Heart right ventricle (tissue), 16 donors: ENCODE results near the gene CPVL. TPM values are rescaled to one million over a fixed set of nuclear protein-coding genes. Genes with fewer than 3 reads are reported as not detected.
A peak's percentile ranks its signal among the peaks of the same experiment; 100 is the strongest.

ENCODE experiments used
- ATAC-seq, 8 donors: fragments of 200-7000 bp; cut with Tn5 transposase; one replicate each; pipeline ENCODE4 v1.9.1; 2020; ENCODE audit warnings: mild to moderate bottlenecking in 8 of 8, moderate library complexity in 8 of 8, moderate number of reproducible peaks in 1 of 8
- DNase-seq, 2 donors: peaks; one replicate each; pipeline ENCODE4 v3.0.0-alpha.2; 2020
- H3K27ac ChIP-seq, 10 donors: fragments of 200-600 bp; sonication (generic) in 2 of 10; one replicate each; pipeline versions ENCODE4 v1.5.0 to v1.8.0; 2020 to 2022; ENCODE audit warnings: mild to moderate bottlenecking in 3 of 10
- H3K27me3 ChIP-seq, 7 donors: fragments of 200-600 bp; one replicate each; pipeline ENCODE4 v1.8.0; 2021 to 2022; ENCODE audit warnings: mild to moderate bottlenecking in 2 of 7
- H3K36me3 ChIP-seq, 9 donors: fragments of 200-600 bp; sonication (generic) in 1 of 9; one replicate each; pipeline versions ENCODE4 v1.5.0 to v1.8.0; 2020 to 2022; ENCODE audit warnings: mild to moderate bottlenecking in 2 of 9
- H3K4me1 ChIP-seq, 9 donors: fragments of 200-600 bp; sonication (generic) in 1 of 9; one replicate each; pipeline versions ENCODE4 v1.5.0 to v1.8.0; 2020 to 2022; ENCODE audit warnings: mild to moderate bottlenecking in 4 of 9
- H3K4me3 ChIP-seq, 10 donors: fragments of 200-600 bp; sonication (generic) in 2 of 10; one replicate each; pipeline versions ENCODE4 v1.5.0 to v1.8.0; 2020 to 2022; ENCODE audit warnings: mild to moderate bottlenecking in 7 of 10, moderate library complexity in 2 of 10
- H3K9me3 ChIP-seq, 11 donors: fragments of 200-600 bp in 10 of 11; sonication (generic) in 2 of 11; one replicate each; pipeline versions ENCODE4 v1.5.0 to v1.8.0; 2013 to 2022; ENCODE audit warnings: mild to moderate bottlenecking in 2 of 11, control low read depth in 1 of 11, moderate library complexity in 1 of 11
- CTCF ChIP-seq, 9 donors: fragments of 200-600 bp; sonication (generic) in 2 of 9; IDR thresholded peaks; one replicate each; pipeline versions ENCODE4 v1.5.0 to v1.8.0; 2021 to 2022; ENCODE audit warnings: antibody characterized with exemption in 9 of 9, mild to moderate bottlenecking in 5 of 9, moderate library complexity in 1 of 9
- WGBS, 2 donors: extraction: QIAGEN DNeasy Blood & Tissue Kit; methylation state at CpG; one replicate each; pipeline ENCODE4 v1.1.7; 2013; ENCODE audit warnings: inconsistent platforms in 1 of 2; 5-methylcytosine and 5-hydroxymethylcytosine counted together
- intact Hi-C, 10 donors: fragments of 100-400 bp; cut with DNase I; formaldehyde crosslinking; loops; one replicate each; pipeline versions ENCODE4 v1.11.1 to v1.14.2; 2022
- polyA plus RNA-seq, 2 donors: library from polyadenylated mRNA; stranded (reverse); fragments of 200-250 nt; gene quantifications; one replicate each; pipeline ENCODE4 v1.2.3, GENCODE V29; 2013
- total RNA-seq, 10 donors: library from RNA; stranded (reverse); fragmentation: NEBNext Ultra II Directional in 3 of 10; extraction: Animal tissue kit (Norgen Biotek cat#: 25700) in 3 of 10; gene quantifications; one replicate each; pipeline versions ENCODE4 v1.2.1 to v1.2.4, GENCODE V29; 2021 to 2023
- donor health status: Arrhythmogenic right ventricular cardiomyopathy.
- donor health status: ischemic (EF 13 %, LVEDD 7.1; RV severe dilation, severe dysfunction).
- donor health status: healthy with polysubstance abuse.
- donor health status: DM: no; HTN: yes; CAD: no.
- donor health status: DM: no; HTN: no; CAD: no.
- donor health status: ischemic (EF 25% LVEDD 6.9; RV normal size, moderate dysfunction).
- donor health status: ischemic (EF 25% LVEDD 5.7; RV mildly dilated, moderate dysfunction).
- donor health status: healthy.
- donor health status: DM: yes; HTN: yes; CAD: no.
- donor health status: Ischemic cardiomyopathy.
- donor health status: ischemic (EF 35%, LVEDD 5.7; RV mildly dilated, moderate dysfunction).
- donor health status: nonischemic (EF 11% LVEDD 7.7; RV severe dilation, severe dysfunction).
- donor health status: DM: yes; HTN: yes; CAD: no.
- donor health status: PGD.
- donor health status: ischemic (EF 29% LVEDD 5.4; RV normal size, mild dysfunction).
- donor health status: nonischemic (EF 23%, LVEDD 6.1; RV moderate dilation, normal function).

CPVL gene
- total and polyA plus RNA-seq, 12 donors: 49.4 to 215 (median 93.0) TPM

GRCh38 chr7:28989211-28989980 lies 156.9 kb downstream of the CPVL start:
- intact Hi-C loops: loop anchor here in 3 of 10 donors (2.0 to 5.0 kb wide), 3 partner anchors 33 to 48 kb away; no protein-coding TSS in a partner anchor
- ATAC-seq (peak in 1 of 8 donors; percentile 12), DNase-seq (no peak)
- Histone ChIP-seq H3K27ac (peak overlapping the region in 7 of 10 donors; percentile 1 to 77 (median 23)), H3K4me3 (no peak overlapping the region), H3K36me3 (no peaks in the 10 kb centered on the region), H3K9me3 (no peaks in the 10 kb centered on the region), H3K4me1 (peaks cover 0 to 58% (median 49%) of the 10 kb centered on the region in 9 donors), H3K27me3 (no peaks in the 10 kb centered on the region)
- WGBS, 2 donors: 87 to 95% methylated on average over 6 of the region's 6 CpGs
- no peak for TF ChIP-seq CTCF (IDR thresholded peaks at IDR 0.05)

DNA sequence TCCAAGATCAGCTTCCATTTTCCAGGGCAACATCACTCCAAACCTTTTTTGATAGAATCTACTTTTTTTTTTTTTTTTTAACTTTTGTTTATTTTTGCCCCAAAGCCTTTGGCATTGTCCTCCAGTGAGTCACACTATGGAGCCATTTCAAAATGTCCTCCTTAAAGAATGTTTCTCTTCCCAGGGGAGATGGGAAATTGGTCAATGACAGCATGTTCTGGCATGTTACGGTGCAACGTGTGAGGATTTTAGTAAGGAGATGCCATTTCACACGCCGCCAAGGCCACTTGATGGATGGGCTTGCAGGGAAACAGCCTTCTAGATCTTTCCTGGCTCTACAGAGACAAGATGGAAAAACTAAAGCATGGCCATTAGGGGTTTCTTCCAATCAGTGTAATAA lies 157.5 kb downstream of the CPVL start:
- Histone ChIP-seq H3K4me3 (no peak overlapping the region), H3K4me1 (peaks cover 0 to 64% (median 55%) of the 10 kb centered on the region in 9 donors), H3K36me3 (no peaks in the 10 kb centered on the region), H3K27ac (peak overlapping the region in 4 of 10 donors; percentile 2 to 77 (median 26)), H3K9me3 (no peaks in the 10 kb centered on the region), H3K27me3 (no peaks in the 10 kb centered on the region)
- no peak for TF ChIP-seq CTCF (IDR thresholded peaks at IDR 0.05)
- DNase-seq (peak in 1 of 2 donors; percentile 17), ATAC-seq (peak in 1 of 8 donors; percentile 32)
- intact Hi-C loops: loop anchor here in 3 of 10 donors (2.0 to 5.0 kb wide), 3 partner anchors 32 to 48 kb away; no protein-coding TSS in a partner anchor
- WGBS, 2 donors: 69 to 77% methylated on average over 4 of the region's 4 CpGs

- ATAC-seq (no peak), DNase-seq (no peak)
- no peak for TF ChIP-seq CTCF (IDR thresholded peaks at IDR 0.05)
- Histone ChIP-seq H3K36me3 (no peaks in the 10 kb centered on the region), H3K4me3 (no peak overlapping the region), H3K9me3 (no peaks in the 10 kb centered on the region), H3K27ac (peak overlapping the region in 4 of 10 donors; percentile 6 to 77 (median 22)), H3K4me1 (peaks cover 0 to 65% (median 57%) of the 10 kb centered on the region in 9 donors), H3K27me3 (no peaks in the 10 kb centered on the region)
- intact Hi-C loops: loop anchor here in 3 of 10 donors (2.0 to 5.0 kb wide), 3 partner anchors 31 to 49 kb away; no protein-coding TSS in a partner anchor
- WGBS, 2 donors: 90 to 91% methylated on average over 5 of the region's 5 CpGs
These were observed 158.2 kb downstream of the CPVL start for GRCh38 chr7:28988091-28988490.

GRCh38 chr7:28986765-28987110 lies 159.6 kb downstream of the CPVL start:
- H3K9me3 ChIP-seq: no peaks in the 10 kb centered on the region
- H3K36me3 ChIP-seq: no peaks in the 10 kb centered on the region
- H3K27ac ChIP-seq: peak overlapping the region in 9 of 10 donors; percentile 10 to 77 (median 45)
- DNase-seq: no peak
- no peak overlapping the region for H3K4me3 ChIP-seq
- peaks cover 0 to 65% (median 57%) of the 10 kb centered on the region in 9 donors for H3K4me1 ChIP-seq
- intact Hi-C loops: loop anchor here in 2 of 10 donors (5.0 kb wide), 2 partner anchors 44 to 51 kb away; no protein-coding TSS in a partner anchor
- ATAC-seq: peak; percentile 55 to 87 (median 71)
- H3K27me3 ChIP-seq: no peaks in the 10 kb centered on the region
- 18 to 45% methylated on average over 2 of the region's 2 CpGs for WGBS, 2 donors
- no peak for TF ChIP-seq CTCF (IDR thresholded peaks at IDR 0.05)
